SKM-1 (cell line): ENCODE measurements around the gene SYNE1.
"Not testable (repeated sequence)": the region's sequence is repeated elsewhere in the genome, so short reads cannot be mapped to it uniquely, and the experiment has no call there.

Source experiments
- DNase-seq: peaks from one replicate; lab custom pipeline; 2025; ENCODE audit not compliant: unreplicated experiment; lab: John Stamatoyannopoulos, UW

Gene SYNE1

DNA sequence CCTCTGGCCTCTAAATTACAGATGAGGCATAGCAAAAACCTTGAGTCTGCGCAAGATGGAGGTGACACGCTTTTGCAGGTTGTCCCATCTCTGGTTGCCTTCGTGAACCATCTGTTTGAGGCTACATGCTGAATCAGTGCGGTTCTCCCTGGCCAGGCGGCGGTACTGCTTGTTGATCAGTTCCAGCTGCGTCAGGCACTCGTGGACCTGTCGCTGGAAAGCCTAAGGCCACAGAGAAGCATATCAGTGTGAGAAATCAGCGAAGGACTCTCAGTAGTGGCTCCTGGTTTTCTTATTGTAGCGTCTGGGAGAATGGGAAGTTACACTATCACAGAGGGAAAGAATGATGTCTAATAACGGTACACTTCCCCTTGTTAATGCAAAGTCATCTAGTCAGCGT is 485.2 kb downstream of the SYNE1 start:
- DNase-seq, result no peak

DNA sequence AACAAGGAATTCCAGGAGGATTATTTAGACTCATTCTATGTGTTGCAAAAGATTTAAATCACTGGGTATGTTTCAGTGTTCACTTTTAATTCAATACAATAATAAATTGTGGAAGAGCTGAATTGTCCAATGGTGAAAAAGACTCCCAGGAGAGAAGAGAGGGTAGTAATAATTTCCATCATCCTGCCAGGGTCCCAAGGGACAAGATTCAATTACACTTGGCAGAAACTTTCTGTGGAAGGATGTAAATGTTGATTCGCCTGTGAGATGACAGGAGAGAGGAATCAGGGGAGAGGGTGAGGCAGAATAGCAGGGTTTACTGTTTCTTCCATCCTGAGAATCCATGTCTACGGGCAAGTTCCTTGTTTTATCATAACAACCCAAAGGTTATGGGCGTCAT is 487.0 kb downstream of the SYNE1 start:
- DNase-seq, result no peak

DNA sequence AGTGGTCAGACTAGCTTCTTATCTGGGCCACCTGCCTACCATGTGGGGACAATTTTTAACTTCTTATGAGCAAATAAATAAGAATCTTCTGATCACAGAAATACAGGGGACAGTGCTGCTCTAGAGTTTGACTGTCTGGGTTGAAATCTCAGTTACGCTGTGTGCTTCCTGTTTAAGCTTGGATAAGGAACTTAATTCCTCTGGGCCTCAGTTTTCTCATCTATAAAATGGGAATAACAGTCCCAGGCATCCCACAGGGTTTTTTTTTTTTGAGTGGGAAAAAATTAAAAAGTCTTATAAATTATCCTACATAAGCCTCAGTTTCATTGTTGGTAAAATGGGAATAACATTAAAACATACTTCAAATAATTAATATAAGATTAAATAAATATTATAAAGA is 488.8 kb downstream of the SYNE1 start:
- no peak for DNase-seq

DNA sequence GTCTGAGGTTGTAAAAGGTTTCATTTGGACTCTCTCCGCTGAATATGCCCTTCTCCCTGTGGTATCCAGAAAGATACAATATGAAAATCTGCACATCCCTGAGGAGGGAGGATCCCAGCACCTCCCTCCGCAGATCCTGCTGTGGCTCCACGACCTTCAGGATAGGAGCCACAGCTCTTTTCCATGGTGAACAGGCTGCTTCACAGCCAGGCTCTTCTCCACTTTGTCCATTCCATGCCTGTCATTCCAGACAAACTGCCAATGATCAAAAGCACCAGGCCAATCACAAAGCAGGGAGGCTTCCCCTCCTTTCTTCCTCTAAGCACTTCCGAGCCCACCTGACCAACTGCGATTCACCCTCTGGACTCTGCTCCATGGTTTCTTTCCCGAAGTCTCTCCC is 489.9 kb downstream of the SYNE1 start:
- no peak for DNase-seq

DNA sequence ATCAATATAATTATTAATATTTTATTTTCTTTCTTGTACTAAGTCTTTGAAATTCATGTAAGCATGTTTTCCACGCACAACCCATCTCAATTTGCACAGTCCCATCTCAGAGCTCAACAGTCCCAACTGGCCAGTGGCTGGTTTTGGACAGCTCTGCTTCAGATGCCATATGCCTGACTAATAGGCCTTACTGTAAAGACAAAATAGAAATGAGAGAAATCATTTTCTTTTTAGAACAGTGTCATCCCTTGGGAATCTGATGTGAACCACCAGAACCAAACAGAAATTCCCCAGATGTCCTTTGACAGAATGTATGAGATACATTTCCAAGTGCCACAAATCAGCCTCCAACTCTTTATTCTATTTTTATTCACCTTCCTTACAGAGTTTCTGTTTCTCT is 490.8 kb downstream of the SYNE1 start:
- DNase-seq, result no peak

DNA sequence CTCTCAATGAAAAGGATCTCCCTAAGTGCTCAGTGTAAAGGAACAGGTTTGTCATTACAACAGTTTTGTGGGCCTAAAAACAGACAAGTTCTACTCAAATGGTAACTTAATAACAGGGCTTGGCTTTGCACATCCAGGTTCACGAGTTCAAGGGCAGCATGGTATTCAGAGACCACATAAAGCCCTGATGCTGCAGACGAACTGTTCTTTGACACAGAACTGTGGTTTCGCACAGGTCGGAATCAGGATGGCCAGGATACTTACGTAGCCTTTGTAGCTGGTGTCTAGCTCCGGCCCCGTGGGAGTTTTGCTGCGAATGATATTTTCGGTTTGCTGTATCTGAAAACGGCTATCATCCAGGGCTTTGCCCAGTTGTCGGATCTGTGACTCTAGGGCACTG is 493.8 kb downstream of the SYNE1 start:
- DNase-seq, result no peak

DNA sequence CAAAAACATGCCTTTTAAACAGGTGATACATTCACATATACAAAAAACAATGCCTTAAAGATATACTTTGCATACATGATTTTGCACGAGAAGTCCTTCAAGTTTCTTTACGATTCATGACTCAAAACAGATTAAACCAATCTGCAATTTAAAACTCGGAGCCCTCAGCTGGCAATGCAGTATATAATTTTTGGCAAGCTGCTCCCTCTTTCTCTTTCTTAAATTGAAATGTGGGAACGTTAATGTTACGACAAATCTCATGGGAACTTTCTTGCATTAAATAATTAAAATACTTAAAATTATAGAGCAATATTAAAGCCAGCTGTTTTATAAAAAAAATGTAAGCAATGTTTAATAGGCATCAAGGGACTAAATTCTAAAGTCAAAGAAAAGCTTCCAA is 495.1 kb downstream of the SYNE1 start:
- no peak for DNase-seq

DNA sequence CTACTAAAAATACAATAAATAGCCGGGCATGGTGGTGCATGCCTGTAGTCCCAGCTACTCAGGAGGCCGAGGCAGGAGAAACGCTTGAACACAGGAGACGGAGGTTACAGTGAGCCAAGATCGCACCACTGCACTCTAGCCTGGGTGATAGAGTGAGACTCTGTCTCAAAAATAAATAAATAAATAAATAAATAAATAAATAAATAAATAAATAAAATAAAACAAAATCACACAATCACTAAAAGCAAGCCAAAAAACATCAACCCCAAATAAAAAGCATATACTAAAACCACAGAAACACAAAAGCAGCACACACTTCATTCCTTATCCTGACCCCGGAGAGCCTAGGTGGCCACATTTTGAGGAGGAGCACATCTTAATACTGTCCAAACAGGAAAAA is 498.8 kb downstream of the SYNE1 start:
- not testable (repeated sequence) for DNase-seq

DNA sequence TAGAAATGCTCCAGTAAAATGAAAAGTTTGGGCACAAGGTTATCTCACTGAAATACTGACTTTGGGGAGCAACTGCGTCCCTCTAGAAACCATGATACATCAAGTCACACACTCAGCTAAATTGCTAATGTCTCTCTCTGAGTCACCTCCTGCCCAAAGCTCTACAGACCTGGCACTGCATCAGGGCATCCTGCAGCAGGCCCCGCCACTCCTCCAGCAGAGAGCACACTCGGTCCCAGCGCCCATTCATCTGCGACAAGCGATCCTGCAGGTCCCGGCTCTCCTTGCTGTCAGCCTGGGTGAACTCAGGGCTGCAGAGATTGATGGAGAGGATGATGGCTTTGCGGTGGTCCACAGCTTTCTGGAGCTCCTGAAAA is 500.7 kb downstream of the SYNE1 start:
- DNase-seq, result no peak

DNA sequence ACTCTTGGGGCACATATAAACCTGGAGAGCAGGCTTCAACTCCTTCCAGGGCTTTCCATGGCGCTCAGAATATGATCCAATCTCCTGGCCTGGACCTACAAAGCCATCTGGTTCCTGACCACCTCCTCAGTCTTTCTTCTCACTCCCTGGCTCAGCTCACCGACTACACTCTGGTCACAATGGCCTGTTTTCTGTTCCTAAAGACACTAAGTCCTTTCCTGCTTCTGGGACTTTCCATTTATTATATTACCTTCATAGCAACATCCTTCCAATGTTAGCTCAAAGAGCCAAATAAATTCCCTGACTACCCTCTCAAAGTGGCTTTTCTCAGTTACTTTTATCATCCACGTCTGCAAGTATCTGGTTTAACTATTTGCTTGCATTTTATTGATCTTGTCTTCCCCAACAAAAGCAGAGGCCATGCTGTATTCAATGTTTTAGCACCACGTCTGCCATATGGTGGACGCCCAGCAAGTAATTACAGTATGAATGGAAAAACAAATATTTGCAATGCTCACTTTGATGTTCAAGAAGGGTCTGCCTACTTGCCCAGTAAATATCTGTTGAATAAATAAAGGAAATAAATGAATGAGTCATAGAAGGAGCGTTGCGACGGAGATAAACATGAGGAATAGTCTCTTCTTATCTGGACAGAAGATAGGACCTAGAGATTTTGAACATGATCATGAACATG is 501.3 kb downstream of the SYNE1 start:
- DNase-seq, result no peak

DNA sequence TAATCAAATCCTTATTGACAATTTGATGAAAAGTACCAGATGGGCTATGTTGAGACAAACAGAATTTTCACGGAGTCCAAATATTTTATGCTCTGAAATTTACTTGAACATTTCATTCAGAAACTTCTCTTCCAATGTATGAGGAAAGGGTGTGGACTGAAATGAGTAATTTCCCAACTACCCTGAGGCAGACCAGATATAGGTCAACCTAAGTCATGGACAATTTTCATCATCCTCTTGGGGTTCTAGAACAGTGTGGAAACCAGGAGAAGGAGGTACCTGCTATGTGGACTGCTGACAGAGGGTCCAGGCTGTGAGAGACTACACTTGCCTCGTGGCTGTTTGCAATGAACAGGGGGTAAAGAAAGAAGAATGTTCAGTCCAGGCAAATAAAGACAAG is 506.7 kb downstream of the SYNE1 start:
- DNase-seq, result no peak

DNA sequence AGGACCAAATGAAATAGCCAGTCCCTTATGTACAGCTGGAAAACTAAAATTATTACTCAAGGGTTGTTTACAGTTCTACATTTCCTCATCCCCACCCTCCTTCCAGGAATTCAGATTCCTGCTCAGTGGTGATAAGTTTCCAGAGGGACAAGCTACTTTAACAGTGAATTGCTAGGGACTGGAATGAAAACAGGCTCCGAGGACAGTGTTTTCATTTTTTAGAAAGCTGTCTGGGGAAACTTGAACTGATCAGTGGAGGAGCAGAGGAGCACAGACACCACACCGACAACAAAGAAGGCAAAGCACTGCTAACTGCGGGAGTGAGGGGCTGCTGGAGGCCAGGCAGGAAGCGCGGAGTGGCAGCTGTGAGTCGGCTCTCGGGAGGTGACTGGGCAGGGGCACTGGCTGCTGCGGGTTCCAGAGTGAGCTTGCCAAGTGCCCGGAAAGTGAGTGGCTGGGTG is 507.4 kb downstream of the SYNE1 start:
- no peak for DNase-seq

DNA sequence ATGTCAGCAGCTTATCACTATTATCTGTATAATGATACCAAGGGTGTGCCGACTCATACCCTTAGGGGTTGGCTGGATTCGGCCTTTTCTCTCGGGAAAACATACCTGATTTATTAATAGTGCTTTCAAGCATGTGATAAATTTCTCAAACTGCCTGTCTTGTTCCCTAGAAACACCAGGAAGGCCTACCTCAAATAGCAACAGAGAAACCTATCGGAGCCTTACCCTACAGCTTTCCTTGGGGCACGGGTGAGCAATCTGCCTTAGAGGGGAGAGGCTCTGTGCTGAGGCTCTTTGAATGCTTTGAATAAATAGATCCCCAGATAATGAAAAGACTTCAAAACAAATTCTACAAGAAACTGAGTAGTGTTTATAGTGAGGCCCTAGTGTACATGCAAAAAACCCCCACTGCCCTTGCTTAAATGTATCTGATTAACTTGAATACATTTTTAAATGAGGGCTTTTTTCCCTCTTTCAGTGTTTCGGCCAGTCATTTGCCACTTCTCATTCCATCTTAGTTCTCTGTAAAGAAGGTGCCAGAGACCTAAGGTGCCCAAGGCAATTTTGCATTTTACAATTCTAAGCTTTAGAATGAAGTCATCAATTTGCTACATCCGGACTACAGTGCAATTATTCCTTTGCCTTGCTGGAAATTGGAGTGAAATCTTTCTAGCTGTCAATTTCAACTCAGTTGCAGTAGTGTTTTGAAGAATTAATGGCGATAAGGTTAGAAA is 509.6 kb downstream of the SYNE1 start:
- no peak for DNase-seq

DNA sequence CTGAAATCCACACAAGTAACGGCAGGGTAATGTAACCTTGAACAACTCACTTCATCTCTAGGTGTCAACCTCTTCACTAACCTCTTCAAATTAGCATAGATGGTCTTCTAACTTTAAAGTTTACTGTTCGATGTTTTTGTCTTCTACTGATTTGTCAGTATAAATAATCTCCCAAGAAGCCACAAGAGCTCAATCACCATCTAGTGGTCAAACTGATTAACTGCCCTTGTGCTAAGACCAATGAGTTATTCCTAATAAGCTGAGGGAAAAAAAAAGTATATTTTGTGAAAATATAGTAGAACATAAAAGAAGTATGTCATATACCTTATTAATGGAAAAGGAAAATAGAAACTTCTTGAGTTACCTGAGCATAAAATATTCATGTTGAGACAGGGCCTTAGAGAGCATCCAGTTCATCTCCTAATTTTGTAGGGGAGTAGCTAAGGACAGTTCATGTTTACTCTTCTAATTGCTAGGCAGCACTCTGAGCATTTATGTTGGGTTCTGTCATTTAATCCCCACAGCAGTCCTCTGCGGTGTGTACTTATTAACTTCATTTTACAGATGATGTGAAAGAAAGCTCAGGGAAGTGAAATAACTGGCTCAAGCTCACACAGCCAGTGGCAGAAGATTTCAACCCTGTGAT is 512.6 kb downstream of the SYNE1 start:
- peak; percentile 22 for DNase-seq

DNA sequence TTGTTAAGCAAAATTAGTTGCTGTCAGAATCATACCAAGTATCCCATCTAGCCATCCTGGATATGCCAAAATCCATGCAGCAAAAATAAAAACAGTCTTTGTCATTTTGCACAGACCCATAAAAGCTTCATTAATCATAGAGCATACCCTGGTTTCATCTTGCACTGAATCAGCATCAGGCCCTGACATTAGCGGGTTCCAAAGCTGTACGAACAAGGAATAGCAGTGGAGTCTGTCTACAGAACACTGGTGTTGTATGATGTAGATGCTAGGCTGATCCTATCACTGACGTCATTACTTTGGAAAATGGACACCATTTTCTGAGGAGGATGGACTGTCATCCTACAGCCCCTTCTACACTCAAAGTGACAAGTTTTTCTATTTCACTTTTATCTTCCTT is 514.1 kb downstream of the SYNE1 start:
- DNase-seq, result no peak

DNA sequence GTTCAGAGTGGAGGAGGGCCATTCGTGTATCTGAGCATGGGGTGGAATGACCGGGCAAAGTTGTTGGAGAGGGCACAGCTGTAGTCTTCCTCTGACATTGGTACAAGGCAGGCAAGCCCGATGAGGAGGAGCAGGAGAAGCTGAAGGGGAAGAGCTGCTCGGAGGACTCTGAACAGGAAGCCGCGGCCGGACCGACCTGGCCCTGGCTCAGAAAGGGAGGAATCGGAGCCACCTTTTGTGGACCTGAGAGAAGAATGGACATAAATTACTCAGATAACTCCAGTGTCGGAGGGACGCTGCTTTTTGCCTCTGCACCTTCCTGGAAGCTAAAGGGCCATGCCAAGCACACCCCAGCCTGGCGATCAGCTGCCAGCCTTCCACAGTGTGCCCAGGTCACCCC is 514.7 kb downstream of the SYNE1 start:
- DNase-seq, result no peak

DNA sequence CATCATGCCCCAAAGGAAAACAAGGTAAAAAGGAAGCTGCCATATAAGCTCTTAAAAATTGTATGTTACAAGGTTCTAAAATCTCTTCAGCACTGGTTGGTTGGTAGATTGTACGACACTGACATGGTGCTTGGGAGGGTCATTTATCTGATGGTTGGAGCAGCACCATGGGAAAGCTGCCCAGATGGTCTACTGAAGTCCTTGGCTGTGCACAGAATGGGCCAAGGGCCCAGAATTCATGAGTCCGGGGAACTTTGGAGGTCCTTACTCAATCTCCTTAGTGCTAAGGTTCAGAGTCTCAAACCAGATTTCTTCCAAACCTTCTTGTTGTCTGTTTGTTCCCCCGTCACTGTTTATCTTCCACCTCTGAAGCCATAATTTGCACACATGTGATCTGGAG is 515.3 kb downstream of the SYNE1 start:
- DNase-seq, result no peak

DNA sequence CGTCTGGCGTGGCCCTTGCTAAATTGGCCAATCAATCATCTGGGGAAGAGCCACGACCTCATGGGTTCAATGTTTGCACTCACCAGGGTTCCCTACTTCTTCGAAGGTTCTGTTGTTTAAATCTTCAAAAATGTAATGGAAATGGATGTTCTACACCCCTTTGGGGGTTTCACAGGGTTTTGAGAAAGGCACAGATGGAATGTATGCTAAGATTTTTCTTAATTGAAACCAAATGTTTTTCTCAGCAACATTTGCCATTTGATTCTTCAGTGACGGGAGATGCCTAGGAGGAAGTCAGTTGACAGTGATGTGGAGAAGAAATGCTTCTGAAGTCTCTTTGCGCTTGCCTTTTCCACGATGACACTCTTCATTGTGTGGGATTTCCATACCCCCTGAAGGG is 517.3 kb downstream of the SYNE1 start:
- no peak for DNase-seq

DNA sequence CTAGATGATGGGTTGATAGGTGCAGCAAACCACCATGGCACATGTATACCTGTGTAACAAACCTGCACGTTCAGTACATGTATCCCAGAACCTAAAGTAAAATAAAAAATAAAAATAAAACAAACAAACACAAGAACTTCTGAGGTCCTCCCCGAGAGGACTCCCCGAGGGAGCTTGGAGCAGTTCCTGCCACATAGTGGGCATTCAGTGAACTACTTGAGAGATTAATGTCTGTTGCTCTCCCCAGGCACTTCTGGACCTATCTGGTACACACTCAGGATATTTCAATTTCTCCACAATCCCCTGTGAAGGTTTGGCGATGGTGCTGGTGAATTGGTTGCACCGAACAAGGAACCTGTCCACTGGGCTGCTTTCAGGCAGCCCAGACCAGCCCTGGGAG is 518.5 kb downstream of the SYNE1 start:
- DNase-seq, result no peak

DNA sequence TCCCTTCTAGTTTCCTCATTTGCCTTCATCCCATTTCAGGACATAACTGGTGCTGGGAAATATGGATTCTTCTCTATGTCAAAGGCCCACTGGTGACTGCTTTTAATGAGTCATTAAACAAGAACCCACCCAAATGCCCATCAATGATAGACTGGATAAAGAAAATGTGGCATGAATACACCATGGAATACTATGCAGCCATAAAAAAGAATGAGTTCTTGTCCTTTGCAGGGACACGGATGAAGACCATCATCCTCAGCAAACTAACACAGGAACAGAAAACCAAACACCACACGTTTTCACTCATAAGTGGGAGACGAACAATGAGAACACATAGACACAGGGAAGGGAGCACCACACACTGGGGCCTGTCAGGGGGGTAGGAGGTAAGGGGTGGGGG is 518.9 kb downstream of the SYNE1 start:
- DNase-seq, result no peak

DNA sequence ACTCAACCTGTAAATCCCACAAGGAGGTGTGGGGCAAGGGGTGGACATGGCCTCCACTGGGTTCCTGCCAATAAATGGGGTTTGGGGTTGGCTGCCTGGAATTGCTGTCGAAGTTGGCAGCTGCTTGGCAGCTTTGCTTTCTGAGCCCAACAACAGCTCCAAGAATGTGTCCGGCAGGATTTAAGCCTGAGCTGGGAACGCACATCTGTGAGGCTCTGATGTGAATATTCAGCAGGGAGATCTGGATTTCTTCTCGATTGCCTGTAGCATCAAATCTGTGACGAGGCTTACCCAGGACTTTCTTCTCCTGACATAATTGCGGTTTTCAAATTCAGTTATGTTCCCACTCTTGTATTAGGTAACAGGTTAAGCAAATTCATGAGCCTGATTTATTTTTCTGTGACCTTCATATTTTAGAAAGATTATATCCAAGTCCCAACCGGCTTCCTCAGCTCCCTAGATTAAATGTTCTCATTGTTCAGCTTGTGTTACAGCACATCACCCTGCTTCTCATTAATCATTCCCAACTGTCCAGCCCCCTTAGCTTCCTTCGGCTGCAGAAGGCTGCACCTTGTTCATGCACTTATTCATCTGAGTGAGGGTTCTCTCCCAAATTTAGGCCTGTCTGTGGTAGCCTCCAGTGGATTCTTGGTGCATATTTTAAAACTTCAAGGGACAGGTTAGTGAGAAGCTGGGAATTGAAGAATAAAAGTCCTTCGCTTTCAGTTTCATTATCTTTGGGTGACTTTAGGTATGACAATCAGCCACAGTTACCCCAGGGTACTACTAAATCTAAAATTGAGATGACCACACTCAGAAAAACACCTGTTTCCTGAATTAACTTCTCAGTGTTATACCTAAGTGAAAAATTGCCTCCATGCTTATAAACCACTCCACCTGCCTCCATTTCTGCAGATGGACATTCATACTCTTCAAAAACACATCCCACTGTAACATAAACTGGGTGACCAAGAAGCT is 519.7 kb downstream of the SYNE1 start:
- DNase-seq, result no peak
